Esophagus muscularis mucosa (tissue), 4 donors: ENCODE data around the gene ZMYM4.

Experiments used
- CTCF ChIP-seq, 3 experiments: fragments of 200-600 bp in 2 of 3; fragments of 450-650 bp in 1 of 3; sonication (generic) in 2 of 3; IDR thresholded peaks; one replicate each; pipeline ENCODE4 v1.5.1; 2017 to 2019; ENCODE audit warnings: antibody characterized with exemption in 3 of 3, mild to moderate bottlenecking in 2 of 3, moderate library complexity in 1 of 3
- EP300 ChIP-seq: sonication (generic); formaldehyde crosslinking; IDR thresholded peaks from one replicate; pipeline ENCODE4 v1.6.1; 2017; ENCODE audit warnings: antibody characterized with exemption
- POLR2A ChIP-seq: fragments of 450-650 bp; IDR thresholded peaks from one replicate; pipeline ENCODE4 v1.6.1; 2017; ENCODE audit warnings: antibody characterized with exemption, moderate library complexity, mild to moderate bottlenecking, low read depth
- POLR2AphosphoS5 ChIP-seq, 2 donors: sonication (generic); formaldehyde crosslinking; IDR thresholded peaks; one replicate each; pipeline ENCODE4 v1.6.1; 2017; ENCODE audit warnings: antibody characterized with exemption in 2 of 2

DNA sequence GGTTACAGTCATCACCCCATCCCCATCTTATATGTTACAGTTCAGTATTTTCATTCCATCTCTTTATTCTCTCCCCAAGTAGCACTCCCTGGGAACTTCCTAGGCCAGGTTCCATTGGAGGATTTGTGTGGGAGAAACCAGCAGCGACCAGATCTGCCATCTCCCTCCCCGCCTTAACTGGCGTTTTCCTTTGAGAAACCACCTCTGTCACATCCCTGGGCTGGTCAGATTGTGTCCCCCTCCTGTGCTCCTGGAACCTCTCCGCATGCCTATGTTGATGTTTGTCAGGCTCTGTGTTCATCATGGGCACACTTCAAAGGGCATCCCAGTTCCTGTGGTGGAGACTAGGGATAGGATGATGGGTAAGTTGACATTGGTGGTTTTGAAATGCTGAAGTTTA, 162.3 kb downstream of the ZMYM4 start:
- TF ChIP-seq CTCF (IDR thresholded peaks at IDR 0.05): no peak
- no peak for TF ChIP-seq POLR2AphosphoS5 (IDR thresholded peaks at IDR 0.05)
- TF ChIP-seq POLR2A: no peak
- TF ChIP-seq EP300: no peak
